Ishikawa (cell line): ENCODE results near the gene RPS6KA6.

Source experiments
- CREB1 ChIP-seq: IDR thresholded peaks from 2 replicates; pipeline ENCODE4 v1.6.1; 2012; ENCODE audit warnings: low read depth
- EGR1 ChIP-seq: IDR thresholded peaks from 2 replicates; pipeline ENCODE4 v1.6.1; 2012
- EP300 ChIP-seq: IDR thresholded peaks from 2 replicates; pipeline ENCODE4 v1.6.1; 2012; ENCODE audit warnings: borderline replicate concordance
- FOXM1 ChIP-seq: IDR thresholded peaks from 2 replicates; pipeline ENCODE4 v1.6.1; 2012; ENCODE audit warnings: low read depth, borderline replicate concordance
- MAX ChIP-seq: IDR thresholded peaks from 2 replicates; pipeline ENCODE4 v1.6.1; 2012
- NFIC ChIP-seq: IDR thresholded peaks from 2 replicates; pipeline ENCODE4 v1.6.1; 2012
- RAD21 ChIP-seq: IDR thresholded peaks from 2 replicates; pipeline ENCODE4 v1.6.1; 2012; ENCODE audit warnings: low read depth
- REST ChIP-seq: IDR thresholded peaks from 2 replicates; pipeline ENCODE4 v1.6.1; 2012; ENCODE audit warnings: low read depth, mild to moderate bottlenecking
- TAF1 ChIP-seq: IDR thresholded peaks from 2 replicates; pipeline ENCODE4 v1.6.1; 2012; ENCODE audit warnings: low read depth, mild to moderate bottlenecking
- TCF12 ChIP-seq: IDR thresholded peaks from 2 replicates; pipeline ENCODE4 v1.6.1; 2012; ENCODE audit warnings: low read depth
- TEAD4 ChIP-seq: IDR thresholded peaks from 2 replicates; pipeline ENCODE4 v1.6.1; 2012
- USF1 ChIP-seq: IDR thresholded peaks from 2 replicates; pipeline ENCODE4 v1.6.1; 2012
- YY1 ChIP-seq: IDR thresholded peaks from 2 replicates; pipeline ENCODE4 v1.6.1; 2012; ENCODE audit warnings: low read depth

- TF ChIP-seq YY1, result no peak
- no peak for TF ChIP-seq TAF1
- no peak for TF ChIP-seq USF1
- no peak for TF ChIP-seq MAX
- TF ChIP-seq EGR1, result no peak
- TF ChIP-seq NFIC, result no peak
- TF ChIP-seq REST, result no peak
- no peak for TF ChIP-seq RAD21
- no peak for TF ChIP-seq TEAD4
- TF ChIP-seq TCF12, result no peak
- TF ChIP-seq EP300, result no peak
- TF ChIP-seq CREB1, result no peak
- no peak for TF ChIP-seq FOXM1
These were observed 143.9 kb downstream of the RPS6KA6 start for GRCh38 chrX:84044051-84044450.
